Choroid plexus epithelial cell (primary cell): ENCODE results near the gene CER1.

Experiments used
- DNase-seq: peaks from one replicate; pipeline ENCODE4 v3.0.0-alpha.2; 2010; ENCODE audit warnings: low read depth
- H3K4me3 ChIP-seq: 2 replicates; pipeline ENCODE4 v1.5.1; 2011; ENCODE audit warnings: low read depth, mild to moderate bottlenecking, control low read depth, low read length, moderate library complexity
- TF ChIP-seq, protein P1 (sequence below): conservative IDR thresholded peaks from 2 replicates; pipeline ENCODE4 v1.5.1; 2011; ENCODE audit warnings: low read depth, mild to moderate bottlenecking, control low read depth, inconsistent platforms, low read length, moderate library complexity

CER1 gene

DNA sequence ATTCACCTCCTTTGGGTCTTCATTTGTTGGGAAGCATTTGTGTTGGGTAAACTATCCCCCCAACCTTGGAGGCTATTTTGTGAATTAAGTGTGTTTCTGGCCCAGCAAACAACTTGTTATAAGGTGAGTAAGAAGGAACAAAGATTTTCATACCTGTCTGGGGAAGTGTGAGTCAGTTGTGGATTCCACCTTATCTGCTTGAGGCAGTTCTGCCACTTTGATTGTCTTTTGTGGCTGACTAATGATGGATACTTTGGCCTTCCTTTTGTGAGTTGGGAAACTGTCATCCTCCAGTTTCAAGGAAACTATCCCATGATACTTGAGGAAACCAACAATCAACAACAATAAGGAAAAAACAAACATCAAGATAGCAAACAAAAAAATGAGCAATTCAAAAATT lies 24.6 kb upstream of the CER1 start:
- TF ChIP-seq, protein P1, sequence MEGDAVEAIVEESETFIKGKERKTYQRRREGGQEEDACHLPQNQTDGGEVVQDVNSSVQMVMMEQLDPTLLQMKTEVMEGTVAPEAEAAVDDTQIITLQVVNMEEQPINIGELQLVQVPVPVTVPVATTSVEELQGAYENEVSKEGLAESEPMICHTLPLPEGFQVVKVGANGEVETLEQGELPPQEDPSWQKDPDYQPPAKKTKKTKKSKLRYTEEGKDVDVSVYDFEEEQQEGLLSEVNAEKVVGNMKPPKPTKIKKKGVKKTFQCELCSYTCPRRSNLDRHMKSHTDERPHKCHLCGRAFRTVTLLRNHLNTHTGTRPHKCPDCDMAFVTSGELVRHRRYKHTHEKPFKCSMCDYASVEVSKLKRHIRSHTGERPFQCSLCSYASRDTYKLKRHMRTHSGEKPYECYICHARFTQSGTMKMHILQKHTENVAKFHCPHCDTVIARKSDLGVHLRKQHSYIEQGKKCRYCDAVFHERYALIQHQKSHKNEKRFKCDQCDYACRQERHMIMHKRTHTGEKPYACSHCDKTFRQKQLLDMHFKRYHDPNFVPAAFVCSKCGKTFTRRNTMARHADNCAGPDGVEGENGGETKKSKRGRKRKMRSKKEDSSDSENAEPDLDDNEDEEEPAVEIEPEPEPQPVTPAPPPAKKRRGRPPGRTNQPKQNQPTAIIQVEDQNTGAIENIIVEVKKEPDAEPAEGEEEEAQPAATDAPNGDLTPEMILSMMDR = no peak
- no peak for DNase-seq
- no peak overlapping the region for H3K4me3 ChIP-seq

DNA sequence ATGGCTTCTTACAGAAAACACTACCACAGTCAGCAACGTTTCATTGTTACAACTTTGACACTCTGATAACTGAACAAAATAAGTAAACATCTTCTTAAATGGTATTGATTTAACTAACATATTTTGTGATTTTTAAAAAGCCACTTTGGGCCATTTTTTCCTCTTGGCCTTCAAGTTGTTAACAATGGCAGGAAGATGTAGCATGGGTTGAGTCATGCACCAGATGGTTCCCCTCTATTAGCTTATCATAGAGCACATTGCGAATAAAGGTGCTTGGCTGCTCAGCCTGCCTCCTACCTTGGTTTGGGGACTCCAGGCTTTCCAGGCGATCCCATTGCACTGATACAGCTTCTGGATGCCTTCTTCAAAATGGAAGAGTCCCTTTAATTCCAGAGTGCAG lies 24.1 kb upstream of the CER1 start:
- TF ChIP-seq, protein P1 = no peak
- DNase-seq = no peak
- H3K4me3 ChIP-seq = no peak overlapping the region

DNA sequence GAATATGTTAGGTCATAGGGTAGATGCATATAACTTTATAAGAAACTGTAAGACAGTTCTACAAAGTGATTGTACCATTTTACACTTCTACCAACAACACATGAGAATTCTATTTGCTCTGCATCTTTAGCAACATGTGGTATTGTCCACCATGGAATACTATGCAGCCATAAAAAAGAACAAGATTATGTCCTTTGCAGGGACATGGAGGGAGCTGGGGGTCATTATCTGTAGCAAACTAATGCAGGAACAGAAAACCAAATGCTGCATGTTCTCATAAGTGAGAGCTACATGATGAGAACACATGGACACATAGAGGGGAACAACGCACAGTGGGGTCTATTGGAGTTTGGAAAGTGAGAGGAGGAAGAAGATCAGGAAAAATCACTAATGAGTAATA lies 22.2 kb upstream of the CER1 start:
- TF ChIP-seq, protein P1 = no peak
- H3K4me3 ChIP-seq = no peak overlapping the region
- no peak for DNase-seq

DNA sequence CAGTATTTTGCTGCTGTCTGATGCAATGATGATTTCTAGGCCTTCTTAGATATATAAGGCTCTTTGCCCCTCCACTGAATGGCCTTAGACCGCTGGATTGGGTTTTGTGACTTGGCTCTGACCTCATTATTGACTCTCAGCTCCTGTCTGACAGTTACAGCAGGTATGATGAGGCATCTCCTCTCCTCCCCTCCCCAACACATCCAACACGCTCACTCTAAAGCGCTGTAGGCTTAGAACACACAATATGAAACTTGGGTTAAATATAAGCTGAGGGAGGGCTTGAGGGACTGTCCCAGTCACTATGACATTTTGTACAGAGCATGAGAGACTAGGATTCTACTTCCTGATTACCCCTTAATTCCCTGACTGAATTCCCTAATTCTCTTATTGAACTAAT lies 18.8 kb upstream of the CER1 start:
- no peak overlapping the region for H3K4me3 ChIP-seq
- TF ChIP-seq, protein P1 = no peak

DNA sequence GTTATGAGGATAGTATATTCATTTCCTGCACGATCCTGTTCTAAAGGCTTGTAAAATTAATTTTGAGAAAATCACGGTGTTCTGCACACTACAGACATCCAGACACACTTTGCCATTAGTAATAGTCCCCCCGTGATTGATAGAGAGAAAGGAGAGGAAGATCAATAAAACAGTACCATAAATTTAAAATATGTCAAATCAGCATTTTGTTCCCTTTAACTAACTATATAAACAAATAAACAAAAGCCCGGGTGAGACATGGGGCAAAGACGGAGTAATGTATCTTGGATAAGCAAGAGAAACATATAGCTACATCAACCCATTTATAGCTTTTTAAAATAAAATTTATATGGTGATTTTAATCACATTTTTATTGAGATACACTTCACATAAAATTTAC lies 10.6 kb upstream of the CER1 start:
- no peak overlapping the region for H3K4me3 ChIP-seq
- DNase-seq = no peak
- TF ChIP-seq, protein P1 = no peak

More for the DNA sequence above, 18.8 kb upstream of the CER1 start:
- no peak for DNase-seq

DNA sequence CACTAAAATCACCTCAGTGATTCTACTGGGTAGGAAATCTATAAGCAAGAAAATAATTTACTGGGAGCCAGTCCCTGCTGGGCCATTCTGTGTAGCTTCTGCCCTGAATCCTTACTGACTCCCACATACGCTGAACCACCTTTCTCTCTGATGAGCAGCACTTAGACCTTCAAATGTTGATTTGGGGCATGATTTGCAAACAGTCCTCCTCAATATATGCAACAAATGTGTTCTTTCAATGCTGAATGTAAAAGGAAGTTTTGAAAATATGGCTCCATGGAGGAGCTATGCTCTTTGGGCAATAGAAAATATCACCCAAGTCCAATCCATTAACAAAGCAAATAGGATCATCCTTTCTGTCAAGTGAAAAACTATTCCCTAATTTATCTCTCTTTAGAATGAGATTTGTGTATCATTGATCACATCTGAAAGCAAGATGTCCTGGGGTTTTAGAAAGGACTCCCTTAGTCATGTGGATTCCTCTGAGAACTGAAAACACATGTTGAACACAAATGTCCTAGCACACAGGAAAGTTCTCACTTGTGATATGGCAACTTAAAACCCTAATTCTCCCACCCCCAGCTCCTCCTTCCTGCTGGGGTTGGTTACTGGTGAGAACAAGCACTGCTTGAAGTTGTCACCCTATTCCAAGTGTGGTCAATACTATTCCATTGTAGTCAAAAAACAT lies 8.9 kb upstream of the CER1 start:
- DNase-seq = no peak
- TF ChIP-seq, protein P1 = no peak
- H3K4me3 ChIP-seq = no peak overlapping the region

DNA sequence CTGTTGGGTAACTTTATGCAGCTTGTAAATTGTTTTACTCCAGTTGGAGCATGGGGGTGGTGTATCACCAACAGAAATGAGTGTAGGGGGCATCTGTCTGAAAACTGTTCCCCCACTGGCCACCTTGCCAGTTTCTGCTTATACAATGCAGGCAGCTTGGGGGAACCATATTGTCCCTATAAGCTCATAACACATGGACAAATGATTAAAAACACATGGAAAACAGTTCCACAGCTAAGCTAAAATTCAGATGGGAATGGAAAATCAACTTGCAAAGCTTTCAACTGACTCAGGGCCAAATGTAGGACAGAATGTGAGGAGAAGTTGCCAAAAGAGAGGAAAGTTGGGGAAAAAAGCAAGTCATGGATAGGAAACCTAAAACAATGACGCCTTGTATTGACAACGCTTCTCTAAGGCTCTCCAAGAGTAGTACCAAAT lies 7.9 kb upstream of the CER1 start:
- no peak overlapping the region for H3K4me3 ChIP-seq
- DNase-seq = no peak
- TF ChIP-seq, protein P1 = no peak
